ENCODE measurements around the gene ARCN1. TPM values are rescaled to one million over a fixed set of nuclear protein-coding genes. Genes with fewer than 3 reads are reported as not detected.

ARCN1 gene
- total RNA-seq, 2 experiments from 2014 or later, result 51.0 to 98.9 TPM

- CTCF ChIA-PET (ENCODE audit: unreplicated experiment), result no interaction called here
- intact Hi-C loops (cut with micrococcal nuclease; ENCODE audit: unreplicated experiment), result loop anchor here (1.0 kb wide), 1 partner anchor 95 kb away; the partner anchor contains the start of gene KMT2A
- no peaks in the 10 kb centered on the region for H3K9me3 ChIP-seq (ENCODE audit: low read length)
- TF ChIP-seq CTCF (conservative IDR thresholded peaks at IDR 0.05; ENCODE audit: low read length) (no peak), EZH2phosphoT487 (IDR thresholded peaks at IDR 0.05; ENCODE audit: borderline replicate concordance, low read depth, low read length) (no peak)
- no peaks in the 10 kb centered on the region for H3K79me2 ChIP-seq (ENCODE audit: insufficient read depth, low read depth, low read length)
- H3K36me3 ChIP-seq (ENCODE audit: insufficient read depth, low read length), result peaks cover 11% of the 10 kb centered on the region; the same call in 1 of the 2 replicates
- no peaks in the 10 kb centered on the region for H3K9me2 ChIP-seq (ENCODE audit: insufficient read depth, low read length)
- BruUV-seq (replicated peaks), result no TSS peak
- H3K4me1 ChIP-seq (ENCODE audit: insufficient read depth, low read length, poor library complexity, severe bottlenecking), result peaks cover 14% of the 10 kb centered on the region
- peak overlapping the region; percentile 93 for H3K4me2 ChIP-seq (ENCODE audit: low read length)
- H4K20me1 ChIP-seq (ENCODE audit: insufficient read depth, low read length), result no peaks in the 10 kb centered on the region
- DNase-seq (ENCODE audit: low spot score), result no peak
- peak overlapping the region; percentile 90 for H3K4me3 ChIP-seq (ENCODE audit: low read depth, low read length, poor library complexity, severe bottlenecking)
- POLR2A ChIA-PET, result no interaction called here
- peak overlapping the region; percentile 86 for H2AFZ ChIP-seq (ENCODE audit: low read length)
- H3K27ac ChIP-seq (ENCODE audit: low read depth, low read length, poor library complexity, severe bottlenecking), result no peak overlapping the region
Measured at GRCh38 chr11:118531597-118532084, 40.6 kb upstream of the ARCN1 start.

GRCh38 chr11:118532091-118532490 lies 40.1 kb upstream of the ARCN1 start:
- Histone ChIP-seq H2AFZ (ENCODE audit: low read length) (no peak overlapping the region), H3K9me2 (ENCODE audit: insufficient read depth, low read length) (no peaks in the 10 kb centered on the region), H4K20me1 (ENCODE audit: insufficient read depth, low read length) (no peaks in the 10 kb centered on the region), H3K4me3 (ENCODE audit: low read depth, low read length, poor library complexity, severe bottlenecking) (peak overlapping the region; percentile 90), H3K4me2 (ENCODE audit: low read length) (peak overlapping the region; percentile 93), H3K9me3 (ENCODE audit: low read length) (no peaks in the 10 kb centered on the region), H3K36me3 (ENCODE audit: insufficient read depth, low read length) (peaks cover 7% of the 10 kb centered on the region; the same call in 1 of the 2 replicates), H3K4me1 (ENCODE audit: insufficient read depth, low read length, poor library complexity, severe bottlenecking) (peaks cover 14% of the 10 kb centered on the region), H3K27ac (ENCODE audit: low read depth, low read length, poor library complexity, severe bottlenecking) (no peak overlapping the region), H3K79me2 (ENCODE audit: insufficient read depth, low read depth, low read length) (no peaks in the 10 kb centered on the region)
- no peak for TF ChIP-seq CTCF (conservative IDR thresholded peaks at IDR 0.05; ENCODE audit: low read length)
- TF ChIP-seq EZH2phosphoT487 (IDR thresholded peaks at IDR 0.05; ENCODE audit: borderline replicate concordance, low read depth, low read length), result no peak
- ChIA-PET CTCF (ENCODE audit: unreplicated experiment) (no interaction called here), POLR2A (interaction anchor here (0.5 kb wide), 1 partner anchor 137 kb away, joined by 3 read pairs; no protein-coding TSS in a partner anchor)
- BruUV-seq (replicated peaks), result no TSS peak
- intact Hi-C loops (cut with micrococcal nuclease; ENCODE audit: unreplicated experiment), result no loop called here
- DNase-seq (ENCODE audit: low spot score), result no peak

Data from OCI-LY7 (cell line).